HUES64 (cell line): ENCODE data around the gene ZCWPW2. TPM values are rescaled to one million over a fixed set of nuclear protein-coding genes. Genes with fewer than 3 reads are reported as not detected.

ENCODE experiments used
- H3K27ac ChIP-seq: 2 replicates; pipeline ENCODE4 v1.7.0; 2013; ENCODE audit warnings: low read depth, low read length, inconsistent platforms
- H3K27me3 ChIP-seq: 2 replicates; pipeline ENCODE4 v1.6.1; 2013; ENCODE audit warnings: mild to moderate bottlenecking, low read length; ENCODE audit not compliant: insufficient read depth
- H3K36me3 ChIP-seq: 2 replicates; pipeline ENCODE4 v1.6.1; 2013; ENCODE audit warnings: mild to moderate bottlenecking, low read length; ENCODE audit not compliant: insufficient read depth
- H3K4me1 ChIP-seq: 2 replicates; pipeline ENCODE4 v1.6.1; 2013; ENCODE audit warnings: mild to moderate bottlenecking, low read length, moderate library complexity; ENCODE audit not compliant: insufficient read depth
- H3K4me3 ChIP-seq: 2 replicates; pipeline ENCODE4 v1.5.1; 2013; ENCODE audit warnings: mild to moderate bottlenecking, low read length, moderate library complexity
- H3K9ac ChIP-seq: 2 replicates; pipeline ENCODE4 v1.6.1; 2013; ENCODE audit warnings: mild to moderate bottlenecking, low read depth, low read length
- H3K9me3 ChIP-seq: 2 replicates; pipeline ENCODE4 v1.6.1; 2013; ENCODE audit warnings: low read depth, low read length; ENCODE audit not compliant: insufficient read depth
- WGBS: fragments of 150-250, 120-280 bp; methylation state at CpG from one replicate; pipeline ENCODE4 v1.1.7; 2013; ENCODE audit warnings: missing lambda C conversion rate; 5-methylcytosine and 5-hydroxymethylcytosine counted together
- polyA plus RNA-seq, 2 experiments: library from polyadenylated mRNA; stranded (reverse); fragments of 50-300 nt; gene quantifications; one replicate each; pipeline ENCODE4 v1.2.3, GENCODE V29; 2013

Gene ZCWPW2
- polyA plus RNA-seq (2013, experiment 1 of 2) = not detected
- polyA plus RNA-seq (2013, experiment 2 of 2) = 0.51 TPM

GRCh38 chr3:28348629-28349468 lies at the start of gene ZCWPW2, which contains the start of gene AZI2:
ZCWPW2 (plus strand) TSS chr3:28348721; CDS start chr3:28413069, 64,348 bp downstream.
AZI2 (minus strand) TSS chr3:28348824; CDS start chr3:28340617, 8,207 bp downstream.
- no peaks in the 10 kb centered on the region for H3K27me3 ChIP-seq
- peak within 1 kb of the TSS; percentile 84 for H3K4me3 ChIP-seq
- WGBS = under 1% methylated on average over 83 of the region's 83 CpGs
- no peaks in the 10 kb centered on the region for H3K9me3 ChIP-seq
- peaks cover 14% of the 10 kb centered on the region for H3K4me1 ChIP-seq
- H3K27ac ChIP-seq = peak within 1 kb of the TSS; percentile 98
- no peaks in the 10 kb centered on the region; the same call in 1 of the 2 replicates for H3K36me3 ChIP-seq
- peak within 1 kb of the TSS; percentile 90 for H3K9ac ChIP-seq

DNA sequence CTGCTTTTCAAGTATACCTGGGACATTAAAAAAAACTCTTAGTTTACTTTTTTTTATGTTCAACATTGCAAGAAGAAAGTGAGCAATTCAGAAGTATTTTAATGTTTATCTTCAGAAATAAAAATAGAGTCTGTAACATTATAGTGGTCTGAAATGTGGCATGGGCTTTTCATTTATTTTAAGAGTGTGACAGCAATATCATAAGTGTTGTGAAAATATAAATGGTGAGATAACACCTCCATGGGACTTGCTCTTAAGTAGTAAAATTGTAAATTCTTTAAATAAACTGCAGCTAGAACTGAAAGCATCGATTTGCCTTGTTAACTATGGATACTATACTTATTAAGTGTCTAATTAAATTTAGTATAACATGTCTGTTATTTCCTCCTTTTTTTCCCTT lies 48.8 kb upstream of the ZCWPW2 start:
- no CpG with 5 or more reads among the region's 1 CpG for WGBS
- H3K9ac ChIP-seq = no peak overlapping the region
- H3K4me1 ChIP-seq = 0 out of 2 replicates have a peak, but pooled peaks cover 2% of the 10 kb centered on the region
- H3K36me3 ChIP-seq = no peaks in the 10 kb centered on the region
- H3K27me3 ChIP-seq = no peaks in the 10 kb centered on the region
- H3K27ac ChIP-seq = no peak overlapping the region
- H3K9me3 ChIP-seq = no peaks in the 10 kb centered on the region
- H3K4me3 ChIP-seq = no peak overlapping the region

DNA sequence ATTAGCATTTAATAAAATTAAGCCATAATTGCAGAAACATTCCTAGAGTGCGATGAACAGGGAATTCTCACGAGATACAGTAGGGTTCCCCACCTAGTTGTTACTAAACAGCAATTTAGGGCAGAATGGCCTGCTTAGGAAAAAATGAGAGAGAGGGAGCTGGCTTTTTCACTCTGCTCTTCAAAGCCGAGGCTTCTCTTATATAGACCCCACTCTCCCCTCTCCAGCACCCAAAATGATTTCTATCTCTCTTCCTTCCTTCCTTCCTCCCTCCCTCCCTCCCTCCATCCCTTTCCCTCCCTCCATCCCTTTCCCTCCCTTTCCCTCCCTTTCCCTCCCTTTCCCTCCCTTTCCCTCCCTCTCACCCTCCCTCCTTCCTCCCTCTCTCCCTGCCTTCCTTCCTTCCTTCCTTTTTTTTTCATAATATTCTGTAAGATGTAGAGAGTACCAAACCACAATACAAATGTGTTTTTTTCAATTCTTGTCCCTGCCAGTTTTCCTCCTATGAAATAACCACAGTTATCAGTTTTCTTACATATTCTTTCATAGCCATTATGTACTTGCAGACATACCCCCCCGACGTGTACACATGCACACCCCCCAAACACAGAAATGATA lies 48.1 kb upstream of the ZCWPW2 start:
- Histone ChIP-seq H3K36me3 (no peaks in the 10 kb centered on the region), H3K4me1 (peaks cover 2% of the 10 kb centered on the region; the same call in 1 of the 2 replicates), H3K4me3 (no peak overlapping the region), H3K27me3 (no peaks in the 10 kb centered on the region), H3K9ac (no peak overlapping the region), H3K27ac (no peak overlapping the region), H3K9me3 (no peaks in the 10 kb centered on the region)
- WGBS = 97% methylated on average over 5 of the region's 5 CpGs

- no peaks in the 10 kb centered on the region for H3K36me3 ChIP-seq
- 97% methylated on average over 3 of the region's 4 CpGs for WGBS
- no peak overlapping the region for H3K9ac ChIP-seq
- no peak overlapping the region for H3K27ac ChIP-seq
- H3K9me3 ChIP-seq = no peaks in the 10 kb centered on the region
- H3K27me3 ChIP-seq = no peaks in the 10 kb centered on the region
- H3K4me3 ChIP-seq = no peak overlapping the region
- peaks cover 2% of the 10 kb centered on the region; the same call in 1 of the 2 replicates for H3K4me1 ChIP-seq
Observed at GRCh38 chr3:28301688-28302087, 46.8 kb upstream of the ZCWPW2 start.

DNA sequence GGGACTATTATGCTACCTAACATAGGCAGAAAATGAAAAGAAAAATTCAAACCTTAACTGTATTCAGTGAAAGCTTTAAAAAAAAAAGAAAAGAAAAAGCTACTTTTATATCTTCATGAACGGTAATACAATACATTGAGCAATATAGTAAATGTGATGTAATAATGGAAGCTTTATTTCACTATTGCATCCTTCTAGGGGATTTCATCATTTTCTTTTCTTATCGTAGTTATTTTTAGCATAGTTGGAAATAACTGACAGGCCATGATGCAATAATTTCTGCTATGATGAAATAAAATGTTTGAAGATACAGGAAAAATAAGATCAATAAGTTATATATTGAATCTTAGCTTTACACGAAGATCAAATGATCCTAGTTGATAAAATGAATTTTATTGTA lies 40.3 kb upstream of the ZCWPW2 start:
- WGBS = 100% methylated on average over 1 of the region's 3 CpGs
- Histone ChIP-seq H3K4me1 (peaks cover 12% of the 10 kb centered on the region; the same call in 1 of the 2 replicates), H3K27ac (no peak overlapping the region), H3K4me3 (no peak overlapping the region), H3K36me3 (no peaks in the 10 kb centered on the region), H3K27me3 (no peaks in the 10 kb centered on the region), H3K9me3 (no peaks in the 10 kb centered on the region), H3K9ac (no peak overlapping the region)

GRCh38 chr3:28315711-28316110 lies 32.8 kb upstream of the ZCWPW2 start:
- H3K36me3 ChIP-seq = peaks cover 25% of the 10 kb centered on the region

DNA sequence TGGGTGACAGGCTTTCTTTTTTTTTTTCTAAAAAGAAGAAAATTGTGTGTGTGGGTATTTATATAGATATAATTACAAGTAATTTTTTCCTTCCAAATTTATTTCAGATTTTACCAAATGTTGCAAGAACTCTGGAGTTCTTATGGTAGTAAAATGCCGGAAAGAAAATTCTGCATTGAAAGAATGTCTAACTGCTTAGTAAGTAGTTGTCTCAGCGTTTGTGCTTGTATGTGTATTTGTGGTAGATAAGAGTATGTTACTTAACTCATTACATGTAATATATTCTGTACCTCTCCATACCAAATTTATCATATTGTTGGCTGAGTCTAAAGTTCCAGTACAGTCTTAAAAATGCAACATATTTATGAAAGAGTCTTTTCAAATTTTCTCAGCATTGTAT lies 32.3 kb upstream of the ZCWPW2 start:
- WGBS = 90% methylated on average over 1 of the region's 2 CpGs
- H3K4me1 ChIP-seq = 0 out of 2 replicates have a peak, but pooled peaks cover 3% of the 10 kb centered on the region
- H3K9me3 ChIP-seq = no peaks in the 10 kb centered on the region

More at GRCh38 chr3:28315711-28316110, 32.8 kb upstream of the ZCWPW2 start:
- no peaks in the 10 kb centered on the region for H3K27me3 ChIP-seq
- H3K4me1 ChIP-seq = no peaks in the 10 kb centered on the region
- no peak overlapping the region for H3K27ac ChIP-seq
- H3K9me3 ChIP-seq = no peaks in the 10 kb centered on the region
- no peak overlapping the region for H3K4me3 ChIP-seq
- WGBS = 93% methylated on average over 1 of the region's 1 CpG
- H3K9ac ChIP-seq = no peak overlapping the region

DNA sequence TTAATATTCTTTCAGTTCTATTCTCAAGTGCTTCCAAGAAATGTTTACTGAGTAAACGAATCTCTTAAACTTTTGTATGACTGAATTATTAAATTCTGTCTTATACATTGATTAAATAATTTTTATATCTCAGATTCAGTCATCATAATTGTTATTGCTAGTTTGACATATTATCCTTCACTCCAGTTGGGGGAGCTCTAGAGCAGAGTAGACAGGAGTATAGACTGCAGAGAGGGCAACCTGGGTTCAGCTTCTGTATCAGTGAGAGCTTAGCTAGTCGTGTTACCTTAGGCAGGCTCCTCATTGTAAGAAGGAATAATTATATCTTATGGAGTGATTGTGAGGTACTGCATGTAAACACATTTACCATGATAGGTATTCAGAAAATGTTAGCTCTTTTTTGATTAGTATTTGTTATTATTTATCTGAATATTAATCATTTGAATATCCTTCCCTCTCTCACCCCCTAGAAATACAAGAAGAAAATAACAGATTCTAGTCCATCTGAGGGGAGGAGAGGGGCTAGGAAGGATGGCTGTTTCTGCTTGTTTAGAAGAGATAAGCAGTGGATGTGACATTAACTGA lies 31.0 kb upstream of the ZCWPW2 start:
- peaks cover 37% of the 10 kb centered on the region for H3K36me3 ChIP-seq
- no peaks in the 10 kb centered on the region for H3K9me3 ChIP-seq
- 0 out of 2 replicates have a peak, but pooled peaks cover 3% of the 10 kb centered on the region for H3K4me1 ChIP-seq
- H3K27me3 ChIP-seq = no peaks in the 10 kb centered on the region
- 56% methylated on average over 1 of the region's 2 CpGs for WGBS
- no peak overlapping the region for H3K27ac ChIP-seq
- H3K9ac ChIP-seq = no peak overlapping the region
- no peak overlapping the region for H3K4me3 ChIP-seq

More for the DNA sequence above, 32.3 kb upstream of the ZCWPW2 start:
- H3K27ac ChIP-seq = no peak overlapping the region
- no peak overlapping the region for H3K9ac ChIP-seq
- H3K36me3 ChIP-seq = peaks cover 30% of the 10 kb centered on the region
- H3K4me3 ChIP-seq = no peak overlapping the region
- H3K27me3 ChIP-seq = no peaks in the 10 kb centered on the region

DNA sequence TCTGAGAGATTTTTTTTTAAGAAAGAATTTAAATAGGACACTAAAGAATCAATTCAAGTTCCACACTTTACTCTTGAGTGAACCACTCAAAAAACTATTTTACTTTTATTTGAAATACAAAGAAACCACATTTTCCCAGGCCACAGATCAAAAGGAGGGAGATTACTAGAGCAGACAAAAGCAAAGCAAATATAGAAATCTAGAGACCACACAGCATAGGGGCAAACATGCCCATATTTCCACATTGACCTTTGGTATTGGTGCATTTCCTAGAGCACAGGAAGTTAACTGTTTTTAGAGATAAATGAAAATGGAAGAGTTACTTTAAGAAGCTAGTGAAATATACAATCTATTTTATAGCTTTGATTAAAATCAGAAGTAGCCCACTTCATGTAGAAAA lies 27.5 kb upstream of the ZCWPW2 start:
- Histone ChIP-seq H3K9me3 (no peaks in the 10 kb centered on the region), H3K27ac (no peak overlapping the region), H3K36me3 (peaks cover 67% of the 10 kb centered on the region), H3K4me3 (no peak overlapping the region), H3K4me1 (0 out of 2 replicates have a peak, but pooled peaks cover 3% of the 10 kb centered on the region), H3K27me3 (no peaks in the 10 kb centered on the region), H3K9ac (no peak overlapping the region)

GRCh38 chr3:28322464-28322863 lies 26.1 kb upstream of the ZCWPW2 start:
- no peak overlapping the region for H3K4me3 ChIP-seq
- no peaks in the 10 kb centered on the region for H3K9me3 ChIP-seq
- 0 out of 2 replicates have a peak, but pooled peaks cover 3% of the 10 kb centered on the region for H3K4me1 ChIP-seq
- H3K36me3 ChIP-seq = peaks cover 75% of the 10 kb centered on the region
- H3K27me3 ChIP-seq = no peaks in the 10 kb centered on the region
- 100% methylated on average over 1 of the region's 1 CpG for WGBS
- H3K9ac ChIP-seq = no peak overlapping the region
- H3K27ac ChIP-seq = no peak overlapping the region

GRCh38 chr3:28326458-28326926 lies 22.0 kb upstream of the ZCWPW2 start:
- H3K9ac ChIP-seq = no peak overlapping the region
- no peak overlapping the region for H3K27ac ChIP-seq
- H3K9me3 ChIP-seq = no peaks in the 10 kb centered on the region
- no peak overlapping the region for H3K4me3 ChIP-seq
- peaks cover 48% of the 10 kb centered on the region for H3K36me3 ChIP-seq
- H3K4me1 ChIP-seq = no peaks in the 10 kb centered on the region
- 96% methylated on average over 2 of the region's 2 CpGs for WGBS
- H3K27me3 ChIP-seq = no peaks in the 10 kb centered on the region
